HG02885 (cell line): ENCODE results near the gene UNC45A.

Experiments used
- ATAC-seq: cut with Tn5 transposase; IDR thresholded peaks from one replicate; pipeline ENCODE4 v1.9.1; 2021; ENCODE audit warnings: mild to moderate bottlenecking; ENCODE audit not compliant: unreplicated experiment, poor library complexity

Gene UNC45A

GRCh38 chr15:90934949-90935751, at the start of gene UNC45A:
UNC45A (plus strand) TSS chr15:90935285; CDS start chr15:90935325, 40 bp downstream.
- peak; percentile 71 for ATAC-seq

GRCh38 chr15:90885432-90886290, 49.4 kb upstream of the UNC45A start:
- peak; percentile 45 for ATAC-seq

GRCh38 chr15:90886291-90886614, 48.8 kb upstream of the UNC45A start:
- ATAC-seq = no peak

- no peak for ATAC-seq
Measured at GRCh38 chr15:90887037-90887481, 48.0 kb upstream of the UNC45A start.

- no peak for ATAC-seq
Measured at GRCh38 chr15:90889313-90889730, 45.8 kb upstream of the UNC45A start.

- ATAC-seq = no peak
Measured at GRCh38 chr15:90889736-90890456, 45.2 kb upstream of the UNC45A start.

- no peak for ATAC-seq
Measured at GRCh38 chr15:90890839-90891238, 44.2 kb upstream of the UNC45A start.

GRCh38 chr15:90891346-90891949, 43.6 kb upstream of the UNC45A start:
- no peak for ATAC-seq

- no peak for ATAC-seq
Measured at GRCh38 chr15:90892023-90892422, 43.1 kb upstream of the UNC45A start.

- no peak for ATAC-seq
Measured at GRCh38 chr15:90892498-90893174, 42.4 kb upstream of the UNC45A start.

- ATAC-seq = no peak
Measured at GRCh38 chr15:90893175-90894090, 41.7 kb upstream of the UNC45A start.

GRCh38 chr15:90895571-90896117, 39.4 kb upstream of the UNC45A start:
- no peak for ATAC-seq

- ATAC-seq = peak; percentile 62
Measured at GRCh38 chr15:90897131-90897655, 37.9 kb upstream of the UNC45A start.

GRCh38 chr15:90901175-90902039, 33.7 kb upstream of the UNC45A start:
- no peak for ATAC-seq

- ATAC-seq = peak; percentile 73
Measured at GRCh38 chr15:90902040-90902839, 32.8 kb upstream of the UNC45A start.
